ENCODE data around the gene NVL. TPM values are rescaled to one million over a fixed set of nuclear protein-coding genes. Genes with fewer than 3 reads are reported as not detected.
"Not testable (repeated sequence)": the region's sequence is repeated elsewhere in the genome, so short reads cannot be mapped to it uniquely, and the experiment has no call there.

Gene NVL
- polyA plus RNA-seq, 1 donor from 2014 or later, result 77.3 TPM

GRCh38 chr1:224352436-224353085 is 22.6 kb upstream of the NVL start:
- H3K4me3 ChIP-seq (ENCODE audit: low read length); H2AFZ ChIP-seq (ENCODE audit: low read depth, low read length); H3K9ac ChIP-seq (ENCODE audit: low read length); H3K9me3 ChIP-seq (ENCODE audit: low read length); H3K36me3 ChIP-seq (ENCODE audit: insufficient read depth, low read length); H3K27me3 ChIP-seq (ENCODE audit: insufficient read depth, low read depth, low read length); H3K4me2 ChIP-seq (ENCODE audit: low read length); H4K20me1 ChIP-seq (ENCODE audit: insufficient read depth); H3F3A ChIP-seq (ENCODE audit: insufficient read depth, low read length, poor library complexity, severe bottlenecking); H3K27ac ChIP-seq (ENCODE audit: low read length); H3K9me2 ChIP-seq (ENCODE audit: insufficient read depth, low read length); H3K79me2 ChIP-seq (replicated peaks; ENCODE audit: insufficient read depth, low read length): not testable (repeated sequence)

GRCh38 chr1:224349716-224350115 is 19.7 kb upstream of the NVL start:
- not testable (repeated sequence) for H3K4me2 ChIP-seq (ENCODE audit: low read length); H3K9me3 ChIP-seq (ENCODE audit: low read length); H3K9me2 ChIP-seq (ENCODE audit: insufficient read depth, low read length); H3K36me3 ChIP-seq (ENCODE audit: insufficient read depth, low read length); H4K20me1 ChIP-seq (ENCODE audit: insufficient read depth); H3K9ac ChIP-seq (ENCODE audit: low read length); H3F3A ChIP-seq (ENCODE audit: insufficient read depth, low read length, poor library complexity, severe bottlenecking); H3K4me3 ChIP-seq (ENCODE audit: low read length); H3K79me2 ChIP-seq (replicated peaks; ENCODE audit: insufficient read depth, low read length); H3K27me3 ChIP-seq (ENCODE audit: insufficient read depth, low read depth, low read length); H2AFZ ChIP-seq (ENCODE audit: low read depth, low read length); H3K27ac ChIP-seq (ENCODE audit: low read length)

- Histone ChIP-seq H4K20me1 (ENCODE audit: insufficient read depth) (no peaks in the 10 kb centered on the region), H2AFZ (ENCODE audit: low read depth, low read length) (no peak overlapping the region), H3K4me3 (ENCODE audit: low read length) (no peak overlapping the region), H3K79me2 (replicated peaks; ENCODE audit: insufficient read depth, low read length) (no peaks in the 10 kb centered on the region), H3K4me2 (ENCODE audit: low read length) (no peak overlapping the region), H3K27me3 (ENCODE audit: insufficient read depth, low read depth, low read length) (no peaks in the 10 kb centered on the region), H3K9me2 (ENCODE audit: insufficient read depth, low read length) (no peaks in the 10 kb centered on the region), H3K9ac (ENCODE audit: low read length) (no peak overlapping the region), H3K36me3 (ENCODE audit: insufficient read depth, low read length) (no peaks in the 10 kb centered on the region), H3K9me3 (ENCODE audit: low read length) (no peaks in the 10 kb centered on the region), H3F3A (ENCODE audit: insufficient read depth, low read length, poor library complexity, severe bottlenecking) (no peaks in the 10 kb centered on the region), H3K27ac (ENCODE audit: low read length) (no peak overlapping the region)
- TF ChIP-seq REST (IDR thresholded peaks at IDR 0.05; ENCODE audit: borderline replicate concordance), result no peak
- no peak for TF ChIP-seq POLR2AphosphoS5 (IDR thresholded peaks at IDR 0.05)
Measured at GRCh38 chr1:224348137-224348536, 18.2 kb upstream of the NVL start.

- Histone ChIP-seq H3K79me2 (replicated peaks; ENCODE audit: insufficient read depth, low read length) (no peaks in the 10 kb centered on the region), H3K9ac (ENCODE audit: low read length) (no peak overlapping the region), H4K20me1 (ENCODE audit: insufficient read depth) (no peaks in the 10 kb centered on the region), H3K4me3 (ENCODE audit: low read length) (no peak overlapping the region), H2AFZ (ENCODE audit: low read depth, low read length) (no peak overlapping the region), H3K9me3 (ENCODE audit: low read length) (no peaks in the 10 kb centered on the region), H3K36me3 (ENCODE audit: insufficient read depth, low read length) (no peaks in the 10 kb centered on the region), H3K4me2 (ENCODE audit: low read length) (no peak overlapping the region), H3F3A (ENCODE audit: insufficient read depth, low read length, poor library complexity, severe bottlenecking) (no peaks in the 10 kb centered on the region), H3K9me2 (ENCODE audit: insufficient read depth, low read length) (no peaks in the 10 kb centered on the region), H3K27ac (ENCODE audit: low read length) (no peak overlapping the region), H3K27me3 (ENCODE audit: insufficient read depth, low read depth, low read length) (peaks cover 3% of the 10 kb centered on the region)
- TF ChIP-seq TAF1 (IDR thresholded peaks at IDR 0.05; ENCODE audit: low read depth) (no peak), EP300 (conservative IDR thresholded peaks at IDR 0.05; ENCODE audit: poor library complexity, severe bottlenecking) (no peak)
Measured at GRCh38 chr1:224343679-224344078, 13.7 kb upstream of the NVL start.

GRCh38 chr1:224340453-224341384 is 10.7 kb upstream of the NVL start:
- peak overlapping the region; percentile 33 for H2AFZ ChIP-seq (ENCODE audit: low read depth, low read length)

More at GRCh38 chr1:224340453-224341384, 10.7 kb upstream of the NVL start:
- peak overlapping the region; percentile 49 for H3K4me3 ChIP-seq (ENCODE audit: low read length)
- H3K79me2 ChIP-seq (replicated peaks; ENCODE audit: insufficient read depth, low read length); H3K27ac ChIP-seq (ENCODE audit: low read length); H3K4me2 ChIP-seq (ENCODE audit: low read length); H3K36me3 ChIP-seq (ENCODE audit: insufficient read depth, low read length); H3K9ac ChIP-seq (ENCODE audit: low read length); H3F3A ChIP-seq (ENCODE audit: insufficient read depth, low read length, poor library complexity, severe bottlenecking); H4K20me1 ChIP-seq (ENCODE audit: insufficient read depth); H3K27me3 ChIP-seq (ENCODE audit: insufficient read depth, low read depth, low read length); H3K9me3 ChIP-seq (ENCODE audit: low read length); H3K9me2 ChIP-seq (ENCODE audit: insufficient read depth, low read length): not testable (repeated sequence)

All from neural cell (in vitro differentiated cells).